ENCODE data around the gene HNRNPK. TPM values are rescaled to one million over a fixed set of nuclear protein-coding genes. Genes with fewer than 3 reads are reported as not detected.

Gene HNRNPK
- total RNA-seq, 1 donor from 2014 or later = 512 TPM

GRCh38 chr9:83919111-83919510 lies 60.9 kb downstream of the HNRNPK start:
- H3K4me1 Mint-ChIP-seq (ENCODE audit: unreplicated experiment) = peaks cover 12% of the 10 kb centered on the region
- peaks cover 6% of the 10 kb centered on the region for H3K36me3 Mint-ChIP-seq (ENCODE audit: unreplicated experiment)

More at GRCh38 chr9:83919111-83919510, 60.9 kb downstream of the HNRNPK start:
- Mint-ChIP-seq H3K27ac (ENCODE audit: unreplicated experiment) (no peak overlapping the region), H3K4me3 (ENCODE audit: unreplicated experiment) (no peak overlapping the region), H3K9me3 (ENCODE audit: unreplicated experiment) (no peaks in the 10 kb centered on the region), H3K27me3 (ENCODE audit: unreplicated experiment) (no peaks in the 10 kb centered on the region)
- TF ChIP-seq CTCF (IDR thresholded peaks at IDR 0.05) = no peak
- no peak for DNase-seq (ENCODE audit: extremely low spot score, unreplicated experiment)

Small RNAs within 50 kb of the gene (microRNA-seq; reads per million reads assigned to microRNA genes)
- gene MIR7-1 (ENCODE audit: unreplicated experiment) = 31.2 reads per million, percentile 37 among the genes with 10 or more reads in this experiment

Other genes with a start within 250 kb of the HNRNPK start
- 1.8 and 2.0 TPM in 2 replicates for gene GKAP1, start 162.4 kb downstream of the HNRNPK start, total RNA-seq
- gene KIF27, start 58.8 kb downstream of the HNRNPK start, total RNA-seq = 4.2 and 6.4 TPM in 2 replicates
- gene RMI1, start 590 bp upstream of the HNRNPK start, total RNA-seq = 8.2 and 8.7 TPM in 2 replicates

Measured in osteocyte (in vitro differentiated cells).